ENCODE results near the gene ITFG2.

GRCh38 chr12:2769866-2770533 is 42.5 kb upstream of the ITFG2 start:
- TF ChIP-seq, protein P1, sequence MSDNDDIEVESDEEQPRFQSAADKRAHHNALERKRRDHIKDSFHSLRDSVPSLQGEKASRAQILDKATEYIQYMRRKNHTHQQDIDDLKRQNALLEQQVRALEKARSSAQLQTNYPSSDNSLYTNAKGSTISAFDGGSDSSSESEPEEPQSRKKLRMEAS (IDR thresholded peaks at IDR 0.05): no peak
- TF ChIP-seq REST (IDR thresholded peaks at IDR 0.05; ENCODE audit: low read depth) (no peak), EP300 (IDR thresholded peaks at IDR 0.05; ENCODE audit: borderline replicate concordance) (no peak), TEAD4 (IDR thresholded peaks at IDR 0.05) (no peak), FOXM1 (IDR thresholded peaks at IDR 0.05; ENCODE audit: borderline replicate concordance, low read depth) (no peak), TCF12 (IDR thresholded peaks at IDR 0.05; ENCODE audit: low read depth) (no peak), YY1 (IDR thresholded peaks at IDR 0.05; ENCODE audit: low read depth) (no peak), RAD21 (IDR thresholded peaks at IDR 0.05; ENCODE audit: low read depth) (no peak), TAF1 (IDR thresholded peaks at IDR 0.05; ENCODE audit: low read depth) (no peak), CEBPB (IDR thresholded peaks at IDR 0.05) (no peak), CREB1 (IDR thresholded peaks at IDR 0.05; ENCODE audit: low read depth) (no peak), ZBTB7A (IDR thresholded peaks at IDR 0.05; ENCODE audit: low read depth) (no peak), USF1 (IDR thresholded peaks at IDR 0.05) (no peak)
